GM18870 (cell line): ENCODE data around the gene P2RY13.
A peak's percentile ranks its signal among the peaks of the same experiment; 100 is the strongest.

Source experiments
- ATAC-seq: cut with Tn5 transposase; IDR thresholded peaks from one replicate; pipeline ENCODE4 v1.9.1; 2021; ENCODE audit warnings: moderate library complexity; ENCODE audit not compliant: unreplicated experiment

P2RY13 gene

GRCh38 chr3:151329363-151329762, at the start of gene P2RY13:
P2RY13 (minus strand) TSS chr3:151329549; CDS start chr3:151329528, 21 bp downstream.
- ATAC-seq: no peak

DNA sequence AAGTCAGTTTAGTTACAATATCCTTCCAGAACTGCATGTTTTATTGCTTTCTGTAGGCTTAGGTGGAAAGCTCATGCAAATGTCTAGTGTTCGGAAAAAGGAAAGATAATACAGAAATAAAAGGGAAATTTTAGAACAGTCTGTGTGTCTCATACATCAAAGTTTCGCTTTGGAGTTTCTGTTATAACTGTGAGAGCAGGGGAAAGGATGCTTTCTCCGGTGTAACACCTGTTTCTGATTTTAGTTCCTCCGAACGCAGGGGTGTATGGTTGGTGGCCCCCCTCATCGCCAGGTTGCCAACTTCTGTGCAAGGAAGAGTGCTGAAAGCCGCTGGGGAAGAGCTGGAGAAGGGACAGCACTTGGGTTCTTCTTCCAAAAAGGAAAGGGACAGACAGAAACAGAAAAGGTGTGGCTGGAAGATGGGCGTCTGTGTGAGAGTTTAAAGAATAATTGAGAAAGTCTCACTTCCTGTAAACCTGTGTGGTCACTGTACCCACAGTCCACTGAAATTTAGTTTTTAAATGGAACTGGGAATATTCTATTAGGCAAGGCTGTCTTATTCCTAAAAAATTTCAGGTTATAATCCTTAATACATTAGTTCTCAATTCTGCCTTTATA, 48.5 kb upstream of the P2RY13 start:
- ATAC-seq: peak; percentile 41

GRCh38 chr3:151372063-151372820, 42.9 kb upstream of the P2RY13 start:
- ATAC-seq: no peak

DNA sequence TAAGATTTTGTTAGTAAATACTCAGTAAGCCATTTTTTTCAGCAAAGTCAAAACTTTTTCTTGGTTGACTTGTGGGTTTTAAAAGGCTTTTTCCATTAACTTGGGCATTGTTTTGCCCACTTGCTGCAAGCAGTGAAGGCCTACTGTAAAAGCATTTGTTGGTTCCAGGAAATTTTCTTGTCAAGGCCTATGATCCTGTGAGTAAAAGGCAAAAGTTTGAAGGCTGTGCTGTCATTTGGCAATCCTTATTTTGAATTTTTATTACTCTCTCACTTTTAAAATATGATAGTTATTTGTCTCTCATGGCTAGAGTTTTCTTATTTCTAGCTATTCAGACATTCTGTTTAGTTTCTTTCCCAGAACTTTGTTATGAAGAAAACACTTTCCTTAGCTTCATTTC, 42.2 kb upstream of the P2RY13 start:
- no peak for ATAC-seq

DNA sequence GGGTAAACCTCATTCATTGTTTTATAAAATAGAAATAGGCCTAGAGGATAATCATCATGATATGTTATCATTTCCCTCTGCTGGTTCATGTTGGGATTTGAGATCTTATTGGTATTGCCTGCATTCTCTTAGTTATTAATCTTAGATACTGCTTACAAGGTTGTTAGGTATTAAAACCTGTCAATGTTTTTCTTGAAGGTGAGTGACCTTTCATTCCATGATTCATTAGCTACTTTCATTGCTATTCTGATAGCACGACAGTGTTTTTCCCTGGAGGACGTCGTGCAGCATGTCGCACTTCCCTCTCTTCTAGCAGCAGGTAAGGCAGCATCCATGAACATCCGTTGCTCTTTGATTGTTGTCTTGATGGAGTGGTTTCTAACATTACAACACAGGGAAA, 38.1 kb upstream of the P2RY13 start:
- ATAC-seq: no peak

DNA sequence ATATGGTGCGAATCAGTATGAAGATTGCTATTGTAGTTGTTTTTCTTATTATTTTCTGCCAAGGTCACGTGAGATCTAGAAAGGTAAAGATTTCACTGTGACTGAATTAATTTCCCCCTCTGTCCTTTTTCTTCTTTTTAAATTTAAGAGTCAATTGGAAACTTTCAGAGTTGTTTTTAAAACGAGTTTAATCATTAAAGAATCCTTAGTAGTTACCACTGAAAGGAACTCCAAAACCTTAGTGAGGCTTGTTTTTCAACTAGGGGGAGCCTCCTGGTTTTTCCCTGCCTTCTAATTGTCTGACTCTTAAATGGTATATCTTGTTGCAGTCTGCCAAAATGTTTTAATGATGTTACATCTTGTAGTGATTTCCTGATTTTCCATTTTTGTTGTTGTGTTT, 37.6 kb upstream of the P2RY13 start:
- ATAC-seq: no peak

- no peak for ATAC-seq
Observed at GRCh38 chr3:151362751-151363174, 33.4 kb upstream of the P2RY13 start.

DNA sequence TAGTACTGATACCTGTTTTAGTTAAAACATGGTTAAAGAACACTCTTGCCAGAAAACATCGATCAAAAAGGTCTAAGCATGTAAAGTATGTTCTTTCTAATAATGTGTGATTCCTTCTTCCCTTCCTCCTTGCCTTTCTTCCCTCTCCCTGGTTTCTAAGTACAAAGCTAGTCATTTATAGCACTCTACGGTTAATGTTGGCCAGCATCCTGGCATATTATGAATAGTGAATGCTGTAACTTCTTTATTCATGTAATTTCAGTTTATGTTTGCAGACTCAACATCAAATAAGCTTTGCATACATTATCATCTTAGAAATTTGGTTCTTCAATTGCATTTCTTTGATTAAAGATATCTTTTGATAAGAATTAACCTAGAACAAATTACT, 28.1 kb upstream of the P2RY13 start:
- ATAC-seq: no peak

DNA sequence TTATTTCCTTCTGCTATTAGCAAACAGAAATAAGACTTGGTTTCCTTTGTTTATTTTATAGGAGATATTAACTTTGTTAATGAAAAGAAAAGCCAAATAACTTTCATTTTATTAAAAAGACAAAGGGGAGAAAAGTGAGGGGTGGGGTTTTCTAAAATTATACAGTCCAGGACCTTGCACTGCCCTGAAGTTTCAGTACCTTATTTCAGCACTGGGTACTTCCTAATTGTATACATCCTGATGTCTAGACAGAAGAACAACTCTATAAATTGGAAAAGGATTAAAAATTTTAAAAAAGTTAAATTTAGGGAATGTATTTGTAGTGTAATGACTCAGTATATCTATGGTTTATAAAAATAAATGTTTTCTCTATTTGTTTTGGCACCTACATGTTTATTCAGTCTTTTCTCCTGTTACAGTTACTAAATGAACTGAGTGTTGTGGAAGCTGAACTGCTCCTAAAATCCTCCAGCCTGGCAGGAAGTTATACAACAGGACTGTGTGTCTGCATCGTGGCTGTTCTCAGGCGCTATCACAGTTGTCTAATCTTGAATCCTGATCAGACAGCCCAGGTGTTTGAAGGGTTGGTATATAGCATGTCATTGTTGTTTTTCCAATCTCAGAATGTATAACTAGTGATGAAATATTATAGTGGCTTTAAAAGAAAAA, 27.6 kb upstream of the P2RY13 start:
- no peak for ATAC-seq

- no peak for ATAC-seq
Observed at GRCh38 chr3:151351648-151352047, 22.3 kb upstream of the P2RY13 start.

- ATAC-seq: peak; percentile 70
Observed at GRCh38 chr3:151351219-151351618, 21.9 kb upstream of the P2RY13 start.

DNA sequence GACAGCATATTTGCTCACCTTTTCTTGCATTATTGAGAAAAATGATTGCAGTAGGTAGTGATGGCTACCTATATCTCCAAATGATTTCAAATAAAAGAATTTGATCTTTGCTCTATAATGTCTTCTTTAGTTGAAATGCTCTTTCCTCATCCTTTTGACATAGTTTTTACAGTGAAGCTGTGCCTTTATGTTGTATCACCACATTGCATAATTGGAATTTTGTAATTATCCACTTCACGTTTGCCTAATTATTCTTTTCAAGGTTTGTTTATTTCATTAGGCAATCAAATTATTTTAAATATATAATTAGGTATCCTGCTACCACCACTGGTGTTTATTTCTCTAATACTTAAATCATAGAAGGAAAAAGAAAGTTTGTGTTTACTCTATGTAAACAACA, 21.3 kb upstream of the P2RY13 start:
- ATAC-seq: no peak

DNA sequence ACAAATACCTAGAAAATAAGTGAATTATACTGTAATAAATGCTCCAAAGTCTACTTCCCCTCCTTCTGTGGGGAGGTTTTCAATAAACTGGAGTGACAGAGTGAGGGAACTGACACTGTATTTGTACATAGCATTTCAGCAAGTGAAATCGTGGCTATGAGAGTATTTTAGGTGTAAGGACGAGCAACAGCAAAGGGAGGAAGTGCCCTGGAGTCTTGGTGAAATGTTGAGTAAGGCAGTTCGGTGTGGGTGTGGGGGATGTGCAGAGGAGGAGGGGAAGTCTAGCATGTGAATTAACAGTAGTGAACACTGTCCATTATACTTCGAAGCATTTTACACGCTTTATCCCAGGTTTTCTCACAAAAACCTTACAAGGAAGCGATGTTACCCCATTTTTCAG, 18.1 kb upstream of the P2RY13 start:
- no peak for ATAC-seq

- ATAC-seq: no peak
Observed at GRCh38 chr3:151346292-151346691, 16.9 kb upstream of the P2RY13 start.

- no peak for ATAC-seq
Observed at GRCh38 chr3:151345859-151346258, 16.5 kb upstream of the P2RY13 start.

DNA sequence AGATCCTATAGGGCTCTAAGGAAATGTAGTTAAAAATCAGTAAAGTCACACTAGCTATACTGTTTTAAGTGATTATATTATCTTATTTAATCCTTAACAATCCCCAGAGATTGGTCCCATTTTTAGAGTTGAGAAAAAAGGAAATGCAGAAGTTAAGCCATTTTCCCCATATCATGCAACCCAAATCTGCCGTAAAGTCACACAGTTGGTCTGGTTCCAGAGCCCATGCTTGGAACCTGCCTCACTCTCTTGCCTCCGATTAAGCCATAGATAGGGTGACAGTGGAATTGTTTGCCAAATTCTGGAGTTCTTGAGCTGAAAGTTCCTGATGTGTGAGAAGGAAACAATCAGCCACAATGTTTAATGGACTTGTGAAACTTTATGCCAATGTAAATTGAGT, 2.3 kb upstream of the P2RY13 start:
- ATAC-seq: no peak

- ATAC-seq: no peak
Observed at GRCh38 chr3:151330899-151331298, 1.6 kb upstream of the P2RY13 start.

GRCh38 chr3:151330379-151330778, 1.0 kb upstream of the P2RY13 start:
- ATAC-seq: no peak

DNA sequence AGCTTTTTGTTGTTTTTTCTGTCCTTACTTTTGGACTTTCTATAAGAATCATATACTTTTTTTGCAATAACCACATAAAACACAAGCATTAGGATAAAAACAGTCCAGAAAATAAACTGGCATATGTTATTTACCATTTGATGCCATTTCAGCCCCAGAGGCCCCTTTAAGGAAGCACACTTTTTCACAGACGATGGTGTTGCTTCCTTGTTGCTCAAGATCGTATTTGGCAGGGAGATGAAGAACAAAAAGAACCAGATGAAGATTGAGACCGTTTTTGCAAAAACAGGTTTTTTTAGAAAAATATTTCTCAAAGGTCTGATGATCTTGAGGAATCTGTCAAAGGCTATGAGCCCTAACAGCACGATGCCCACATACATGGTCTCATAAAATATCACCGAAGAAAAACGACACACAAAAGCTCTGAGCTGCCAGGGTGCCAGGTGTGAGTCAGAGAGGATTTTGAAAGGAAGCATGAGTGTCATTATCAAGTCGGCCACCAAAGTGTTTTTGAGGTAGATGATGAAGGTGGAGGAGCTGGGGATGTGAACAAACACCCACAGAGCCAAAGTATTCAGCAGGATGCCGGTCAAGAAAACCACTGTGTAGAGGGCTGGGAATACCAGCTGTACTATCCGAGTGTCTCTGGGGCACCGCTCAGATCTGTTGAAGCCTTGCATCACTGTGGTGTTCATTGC, 902 bp downstream of the P2RY13 start:
- no peak for ATAC-seq

- no peak for ATAC-seq
Observed at GRCh38 chr3:151327571-151328198, 1.7 kb downstream of the P2RY13 start.

DNA sequence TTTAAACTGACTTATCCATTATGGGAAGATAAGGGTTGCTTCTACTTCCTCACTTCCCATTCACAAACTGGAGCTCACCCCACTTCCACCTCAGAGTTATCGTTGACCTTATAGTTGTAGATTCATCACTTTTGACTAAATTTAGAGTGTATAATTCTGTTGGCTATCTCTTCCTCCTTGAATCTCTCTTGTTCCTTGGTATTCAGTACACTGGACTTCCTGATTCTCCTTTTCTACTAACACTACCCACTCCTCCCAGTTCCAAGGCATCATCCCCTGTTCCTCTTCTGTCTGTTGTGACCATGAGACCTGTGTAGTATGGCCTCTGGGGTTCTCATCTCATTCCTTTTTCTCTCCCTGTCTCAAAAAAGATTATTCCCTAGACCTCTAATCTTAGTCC, 6.8 kb downstream of the P2RY13 start:
- ATAC-seq: no peak
